Measurements from ENCODE around the gene KLF3.

GRCh38 chr4:38673130-38673978, 9.4 kb downstream of the KLF3 start:
- TF ChIP-seq POLR2A (IDR thresholded peaks at IDR 0.05; ENCODE audit: low read length) = peak; percentile 63
- TF ChIP-seq GATA1 (IDR thresholded peaks at IDR 0.05; ENCODE audit: low read depth, low read length) = no peak

Data from erythroblast (primary cell).